Chondrocyte (in vitro differentiated cells): ENCODE results near the gene UBE2S. TPM values are rescaled to one million over a fixed set of nuclear protein-coding genes. Genes with fewer than 3 reads are reported as not detected.

Source experiments
- DNase-seq: peaks from one replicate; pipeline ENCODE4 v3.0.0; 2021; ENCODE audit warnings: mixed read lengths, low spot score
- H3K27ac Mint-ChIP-seq: one replicate; pipeline ENCODE4 v1.8.0; 2021; ENCODE audit warnings: mild to moderate bottlenecking, moderate library complexity, mixed read lengths; ENCODE audit not compliant: unreplicated experiment
- H3K27me3 Mint-ChIP-seq: 2 replicates; pipeline ENCODE4 v1.8.0; 2021; ENCODE audit warnings: low read depth, mixed read lengths
- H3K36me3 Mint-ChIP-seq: 2 replicates; pipeline ENCODE4 v1.8.0; 2021; ENCODE audit warnings: low read depth, mixed read lengths
- H3K4me1 Mint-ChIP-seq: 2 replicates; pipeline ENCODE4 v1.8.0; 2021; ENCODE audit warnings: low read depth, mild to moderate bottlenecking, mixed read lengths
- H3K4me3 Mint-ChIP-seq: one replicate; pipeline ENCODE4 v1.8.0; 2021; ENCODE audit warnings: mild to moderate bottlenecking, moderate library complexity, mixed read lengths; ENCODE audit not compliant: unreplicated experiment
- H3K9me3 Mint-ChIP-seq: 2 replicates; pipeline ENCODE4 v1.8.0; 2021; ENCODE audit warnings: low read depth, mixed read lengths
- total RNA-seq: library from RNA; stranded (reverse); gene quantifications from 3 replicates; pipeline ENCODE4 v1.2.1, GENCODE V29; 2021
- TF ChIP-seq, protein P1 (sequence below): fragments of 200-600 bp; sonication (generic); IDR thresholded peaks from 2 replicates; pipeline ENCODE4 v1.5.0; 2021; ENCODE audit warnings: antibody characterized with exemption, mild to moderate bottlenecking, moderate library complexity

Gene UBE2S
- total RNA-seq, 1 donor from 2014 or later = 79.7 TPM

DNA sequence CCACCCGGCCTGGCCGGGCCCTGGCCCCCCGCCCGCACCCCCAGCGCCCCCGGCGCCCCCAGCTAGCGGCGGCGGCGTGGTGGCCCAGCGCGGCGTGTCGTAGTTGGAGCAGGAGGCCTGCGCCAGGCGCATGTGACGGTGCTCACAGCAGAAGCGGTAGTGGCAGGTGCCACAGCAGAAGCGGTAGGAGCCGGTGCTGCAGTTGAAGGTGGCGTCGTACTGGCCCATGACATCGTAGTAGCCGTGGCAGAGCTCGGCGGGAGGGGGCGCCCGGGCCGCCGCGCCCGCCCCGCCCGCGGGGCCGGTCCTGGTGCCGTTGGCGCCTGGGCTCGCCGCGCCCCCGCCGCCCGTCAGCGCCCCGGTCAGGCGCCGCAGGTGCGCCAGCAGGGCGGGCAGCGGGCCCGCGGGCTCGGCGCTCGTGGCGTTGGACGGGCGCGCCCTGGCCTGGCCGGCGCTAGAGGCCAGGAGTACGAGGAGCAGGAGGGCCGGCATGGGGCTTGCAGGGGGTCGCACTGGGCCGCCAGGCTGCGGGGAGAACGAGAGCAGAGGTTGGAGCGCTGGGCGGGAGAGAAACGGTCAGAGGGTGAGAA, 34.9 kb upstream of the UBE2S start:
- TF ChIP-seq, protein P1, sequence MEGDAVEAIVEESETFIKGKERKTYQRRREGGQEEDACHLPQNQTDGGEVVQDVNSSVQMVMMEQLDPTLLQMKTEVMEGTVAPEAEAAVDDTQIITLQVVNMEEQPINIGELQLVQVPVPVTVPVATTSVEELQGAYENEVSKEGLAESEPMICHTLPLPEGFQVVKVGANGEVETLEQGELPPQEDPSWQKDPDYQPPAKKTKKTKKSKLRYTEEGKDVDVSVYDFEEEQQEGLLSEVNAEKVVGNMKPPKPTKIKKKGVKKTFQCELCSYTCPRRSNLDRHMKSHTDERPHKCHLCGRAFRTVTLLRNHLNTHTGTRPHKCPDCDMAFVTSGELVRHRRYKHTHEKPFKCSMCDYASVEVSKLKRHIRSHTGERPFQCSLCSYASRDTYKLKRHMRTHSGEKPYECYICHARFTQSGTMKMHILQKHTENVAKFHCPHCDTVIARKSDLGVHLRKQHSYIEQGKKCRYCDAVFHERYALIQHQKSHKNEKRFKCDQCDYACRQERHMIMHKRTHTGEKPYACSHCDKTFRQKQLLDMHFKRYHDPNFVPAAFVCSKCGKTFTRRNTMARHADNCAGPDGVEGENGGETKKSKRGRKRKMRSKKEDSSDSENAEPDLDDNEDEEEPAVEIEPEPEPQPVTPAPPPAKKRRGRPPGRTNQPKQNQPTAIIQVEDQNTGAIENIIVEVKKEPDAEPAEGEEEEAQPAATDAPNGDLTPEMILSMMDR = no peak
- no peaks in the 10 kb centered on the region for H3K9me3 Mint-ChIP-seq
- peaks cover 3% of the 10 kb centered on the region for H3K36me3 Mint-ChIP-seq
- no peak overlapping the region for H3K4me3 Mint-ChIP-seq
- peaks cover 14% of the 10 kb centered on the region for H3K4me1 Mint-ChIP-seq
- no peak overlapping the region for H3K27ac Mint-ChIP-seq
- peaks cover 62% of the 10 kb centered on the region for H3K27me3 Mint-ChIP-seq
- no peak for DNase-seq

DNA sequence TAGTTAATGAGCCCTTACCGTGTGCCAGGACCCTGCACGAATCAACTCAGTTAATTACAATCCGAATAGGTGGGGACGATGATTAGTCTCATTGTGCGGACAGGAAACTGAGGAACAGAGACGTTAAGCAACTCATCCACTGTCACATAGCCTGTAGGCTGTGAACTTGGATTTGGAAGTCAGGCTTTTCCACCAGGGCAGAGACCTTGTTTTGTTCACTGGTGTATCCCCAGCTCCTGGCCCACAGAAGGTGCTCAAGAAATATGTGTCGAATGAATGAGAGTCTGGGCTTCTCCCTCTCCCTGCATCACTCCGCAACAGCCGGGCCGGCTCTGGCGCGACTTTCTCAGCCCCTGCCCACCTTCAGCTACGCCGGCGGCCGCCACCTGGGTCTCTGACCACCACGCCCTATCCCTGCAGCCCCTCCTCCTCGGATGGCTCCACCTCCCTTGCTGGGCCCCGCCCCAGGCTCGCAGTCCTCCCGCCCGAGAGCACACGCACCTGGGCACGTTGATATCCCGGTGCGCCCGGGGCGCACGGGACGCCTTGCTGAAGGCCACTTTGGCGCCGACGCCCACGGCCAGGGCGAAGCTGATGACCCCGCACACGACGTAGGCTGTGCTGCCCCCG, 34.2 kb upstream of the UBE2S start:
- no peak overlapping the region for H3K4me3 Mint-ChIP-seq

DNA sequence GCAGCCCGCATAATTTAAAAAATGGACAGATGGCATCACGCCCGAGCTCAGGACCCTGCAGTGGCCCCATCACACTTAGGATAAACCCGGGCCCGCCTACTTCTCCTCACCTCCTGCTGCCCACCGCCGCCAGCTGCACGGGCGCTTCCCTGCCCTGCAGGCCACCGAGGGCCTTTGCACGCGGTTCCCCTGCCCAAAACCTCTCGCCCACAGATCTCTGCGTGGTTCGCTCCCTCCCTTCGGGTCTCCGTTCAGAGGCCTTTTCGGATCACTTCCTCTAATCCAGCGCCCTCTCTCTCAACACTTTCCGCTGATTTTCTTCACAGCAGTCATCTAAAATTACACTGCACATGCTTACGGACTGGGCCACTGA, 33.7 kb upstream of the UBE2S start:
- Mint-ChIP-seq H3K27me3 (peaks cover 70% of the 10 kb centered on the region), H3K36me3 (peaks cover 3% of the 10 kb centered on the region), H3K27ac (no peak overlapping the region), H3K9me3 (peaks cover 3% of the 10 kb centered on the region), H3K4me1 (peaks cover 14% of the 10 kb centered on the region), H3K4me3 (no peak overlapping the region)
- DNase-seq = no peak
- TF ChIP-seq, protein P1 = no peak

More for the DNA sequence above, 34.2 kb upstream of the UBE2S start:
- TF ChIP-seq, protein P1 = no peak
- no peak for DNase-seq
- Mint-ChIP-seq H3K27ac (no peak overlapping the region), H3K27me3 (peaks cover 67% of the 10 kb centered on the region), H3K4me1 (peaks cover 14% of the 10 kb centered on the region), H3K36me3 (peaks cover 3% of the 10 kb centered on the region), H3K9me3 (peaks cover 3% of the 10 kb centered on the region)

DNA sequence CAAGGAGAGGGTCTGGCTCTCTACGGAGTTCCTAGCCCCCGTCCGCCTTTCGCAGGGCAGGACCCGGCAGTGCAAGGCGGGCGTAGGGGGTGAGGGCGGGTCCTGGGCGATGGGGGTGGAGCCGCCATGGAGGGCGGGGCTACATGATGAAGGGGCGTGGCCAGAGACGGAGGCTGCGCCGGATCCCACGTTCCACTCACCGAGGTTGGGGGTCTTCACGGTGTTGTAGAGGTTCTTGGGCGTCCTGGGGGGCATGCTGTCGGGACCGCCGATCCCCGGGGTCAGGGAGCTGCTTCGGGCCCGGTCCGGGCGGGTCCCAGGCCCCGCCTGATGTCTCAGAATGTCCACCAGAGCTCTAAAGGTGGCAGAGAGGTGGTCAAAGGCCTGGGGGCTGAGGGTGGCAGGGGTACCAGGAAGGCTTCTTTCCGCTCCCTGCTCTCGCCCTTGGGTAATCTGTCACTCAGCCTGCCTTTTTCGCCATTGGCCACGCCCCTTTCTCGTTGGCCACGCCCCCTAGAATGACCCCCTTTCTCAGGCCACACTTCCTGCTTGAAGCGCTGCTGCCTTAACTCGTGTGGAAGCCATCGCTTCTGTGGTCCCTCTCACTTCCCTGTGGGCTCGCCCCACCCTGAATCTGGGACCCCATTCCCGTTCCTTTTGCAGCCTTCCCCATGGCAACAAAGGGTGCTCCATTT, 33.0 kb upstream of the UBE2S start:
- H3K36me3 Mint-ChIP-seq = peaks cover 3% of the 10 kb centered on the region
- no peak overlapping the region for H3K4me3 Mint-ChIP-seq
- H3K27me3 Mint-ChIP-seq = peaks cover 66% of the 10 kb centered on the region
- TF ChIP-seq, protein P1 = no peak
- H3K9me3 Mint-ChIP-seq = peaks cover 3% of the 10 kb centered on the region
- no peak overlapping the region for H3K27ac Mint-ChIP-seq
- no peak for DNase-seq
- peaks cover 14% of the 10 kb centered on the region for H3K4me1 Mint-ChIP-seq

GRCh38 chr19:55439052-55439451, 31.5 kb upstream of the UBE2S start:
- peaks cover 3% of the 10 kb centered on the region for H3K9me3 Mint-ChIP-seq
- TF ChIP-seq, protein P1 = no peak
- peaks cover 14% of the 10 kb centered on the region for H3K4me1 Mint-ChIP-seq
- no peak overlapping the region for H3K4me3 Mint-ChIP-seq
- H3K36me3 Mint-ChIP-seq = peaks cover 3% of the 10 kb centered on the region
- no peak overlapping the region for H3K27ac Mint-ChIP-seq
- DNase-seq = no peak
- H3K27me3 Mint-ChIP-seq = peaks cover 51% of the 10 kb centered on the region
